Measurements from ENCODE around the gene IGSF23. TPM values are rescaled to one million over a fixed set of nuclear protein-coding genes. Genes with fewer than 3 reads are reported as not detected.
"Not testable (repeated sequence)": the region's sequence is repeated elsewhere in the genome, so short reads cannot be mapped to it uniquely, and the experiment has no call there.

Gene IGSF23
- total RNA-seq, 1 experiment from 2014 or later = not detected

- Mint-ChIP-seq H3K27me3 (ENCODE audit: low read depth) (no peaks in the 10 kb centered on the region; the same call in 1 of the 2 replicates), H3K9me3 (no peaks in the 10 kb centered on the region), H3K36me3 (ENCODE audit: insufficient read depth in 1 of 3, low read depth in 3 of 3) (peaks cover 0 to 6% (median 0%) of the 10 kb centered on the region in 3 experiments; a peak in 2 of 7 replicates), H3K4me3 (no peak overlapping the region; a peak in 1 of 5 replicates), H3K4me1 (peaks cover 19 to 25% of the 10 kb centered on the region in 2 experiments), H3K27ac (no peak overlapping the region)
- H4K91ac ChIP-seq (ENCODE audit: insufficient read length, low read depth, low read length) = no peak overlapping the region
- H3K14ac ChIP-seq (ENCODE audit: insufficient read depth, low read length) = no peak overlapping the region; the same call in 1 of the 2 replicates
- no peak overlapping the region for H2BK20ac ChIP-seq (ENCODE audit: low read depth, low read length, poor library complexity, severe bottlenecking)
- no peak overlapping the region for H3K56ac ChIP-seq (ENCODE audit: insufficient read length, low read depth, low read length)
- no peak for TF ChIP-seq CTCF (conservative IDR thresholded peaks at IDR 0.05)
- no peak overlapping the region for H2BK5ac ChIP-seq (ENCODE audit: insufficient read length, low read length)
- no peak overlapping the region for H4K5ac ChIP-seq (ENCODE audit: insufficient read length, low read depth, low read length)
- no peak overlapping the region for H2BK15ac ChIP-seq (ENCODE audit: low read depth, low read length)
- no peaks in the 10 kb centered on the region for H3K79me1 ChIP-seq (ENCODE audit: insufficient read depth, low read depth, low read length, poor library complexity, severe bottlenecking)
- H2AFZ ChIP-seq (ENCODE audit: low read length) = no peak overlapping the region
- no peaks in the 10 kb centered on the region for H3K9me3 ChIP-seq (ENCODE audit: control insufficient read depth, low read depth, low read length)
- H3K27ac ChIP-seq (ENCODE audit: insufficient read length, low read depth, low read length) = no peak overlapping the region
- no peak overlapping the region for H3K18ac ChIP-seq (ENCODE audit: insufficient read length, low read depth, low read length)
- H3K79me2 ChIP-seq (ENCODE audit: insufficient read depth, low read length) = no peaks in the 10 kb centered on the region
- no peaks in the 10 kb centered on the region for H3K27me3 ChIP-seq (ENCODE audit: insufficient read depth, low read length)
- H2BK120ac ChIP-seq (ENCODE audit: low read depth, low read length, poor library complexity, severe bottlenecking) = no peak overlapping the region
- H3T11ph ChIP-seq (ENCODE audit: low read length) = no peak overlapping the region
- no peak for DNase-seq
- H3K4me2 ChIP-seq (ENCODE audit: insufficient read depth, insufficient read length, low read length) = no peak overlapping the region
- no peak overlapping the region for H3K9ac ChIP-seq (ENCODE audit: extremely low read depth, insufficient read length, low read length)
- no peaks in the 10 kb centered on the region; the same call in 1 of the 2 replicates for H3K4me1 ChIP-seq (ENCODE audit: insufficient read depth, low read length)
- H4K8ac ChIP-seq (replicated peaks; ENCODE audit: insufficient read length, low read depth, low read length) = no peak overlapping the region
- H3K23ac ChIP-seq (ENCODE audit: insufficient read length, low read depth, low read length) = no peak overlapping the region
- H2AK5ac ChIP-seq (ENCODE audit: insufficient read length, low read length) = no peak overlapping the region
- WGBS (ENCODE audit: extremely low coverage, insufficient read length, low lambda C conversion rate) = no CpG with 5 or more reads among the region's 3 CpGs
- no peaks in the 10 kb centered on the region for H4K20me1 ChIP-seq (ENCODE audit: control insufficient read depth, insufficient read depth, insufficient read length)
- no peak overlapping the region for H2BK12ac ChIP-seq (ENCODE audit: insufficient read length, low read depth, low read length)
- H3K23me2 ChIP-seq (ENCODE audit: insufficient read length, low read depth, low read length, poor library complexity, severe bottlenecking) = no peaks in the 10 kb centered on the region
- no peak overlapping the region for H3K4ac ChIP-seq (ENCODE audit: low read depth, low read length)
These were observed 15.4 kb downstream of the IGSF23 start for GRCh38 chr19:44628793-44629192.

- H4K91ac ChIP-seq (ENCODE audit: insufficient read length, low read depth, low read length); H2BK12ac ChIP-seq (ENCODE audit: insufficient read length, low read depth, low read length); H4K5ac ChIP-seq (ENCODE audit: insufficient read length, low read depth, low read length); H3K27ac Mint-ChIP-seq; H2BK20ac ChIP-seq (ENCODE audit: low read depth, low read length, poor library complexity, severe bottlenecking); DNase-seq; H3T11ph ChIP-seq (ENCODE audit: low read length); H2BK5ac ChIP-seq (ENCODE audit: insufficient read length, low read length); H2AK5ac ChIP-seq (ENCODE audit: insufficient read length, low read length); H3K79me2 ChIP-seq (ENCODE audit: insufficient read depth, low read length); H3K23ac ChIP-seq (ENCODE audit: insufficient read length, low read depth, low read length); H3K27me3 Mint-ChIP-seq (ENCODE audit: low read depth); H3K27ac ChIP-seq (ENCODE audit: insufficient read length, low read depth, low read length); H3K9ac ChIP-seq (ENCODE audit: extremely low read depth, insufficient read length, low read length); H3K79me1 ChIP-seq (ENCODE audit: insufficient read depth, low read depth, low read length, poor library complexity, severe bottlenecking); H3K14ac ChIP-seq (ENCODE audit: insufficient read depth, low read length); H3K23me2 ChIP-seq (ENCODE audit: insufficient read length, low read depth, low read length, poor library complexity, severe bottlenecking); H2AFZ ChIP-seq (ENCODE audit: low read length); H2BK15ac ChIP-seq (ENCODE audit: low read depth, low read length); H3K9me3 Mint-ChIP-seq; H3K18ac ChIP-seq (ENCODE audit: insufficient read length, low read depth, low read length); H3K4me1 ChIP-seq (ENCODE audit: insufficient read depth, low read length); H3K56ac ChIP-seq (ENCODE audit: insufficient read length, low read depth, low read length); H3K4ac ChIP-seq (ENCODE audit: low read depth, low read length); H3K27me3 ChIP-seq (ENCODE audit: insufficient read depth, low read length); H4K8ac ChIP-seq (replicated peaks; ENCODE audit: insufficient read length, low read depth, low read length); H3K4me2 ChIP-seq (ENCODE audit: insufficient read depth, insufficient read length, low read length); H3K4me3 Mint-ChIP-seq; H2BK120ac ChIP-seq (ENCODE audit: low read depth, low read length, poor library complexity, severe bottlenecking); H3K9me3 ChIP-seq (ENCODE audit: control insufficient read depth, low read depth, low read length); H4K20me1 ChIP-seq (ENCODE audit: control insufficient read depth, insufficient read depth, insufficient read length): not testable (repeated sequence)
- Mint-ChIP-seq H3K36me3 (ENCODE audit: insufficient read depth in 1 of 3, low read depth in 3 of 3) (peaks cover 0 to 12% (median 7%) of the 10 kb centered on the region in 3 experiments; a peak in 4 of 7 replicates), H3K4me1 (peaks cover 41 to 42% of the 10 kb centered on the region in 2 experiments)
- WGBS (ENCODE audit: extremely low coverage, insufficient read length, low lambda C conversion rate) = no CpG with 5 or more reads among the region's 8 CpGs
These were observed 18.2 kb downstream of the IGSF23 start for GRCh38 chr19:44631611-44632010.

Data from H9 (cell line).